ENCODE measurements around the gene TNNT3.

Gene TNNT3

GRCh38 chr11:1919391-1920127 is at the start of gene TNNT3:
TSS of gene TNNT3 (plus strand) at chr11:1919703. CDS start at chr11:1922875, 3,172 bp downstream.
- no peak for ATAC-seq (ENCODE audit: insufficient read depth, low read depth)
- Histone ChIP-seq H2AFZ (ENCODE audit: low read depth, low read length) (no peak within 1 kb of the TSS), H3K27ac (ENCODE audit: low read length) (no peak within 1 kb of the TSS), H4K20me1 (ENCODE audit: insufficient read depth, low read length) (no peaks in the 10 kb centered on the region), H3K9me3 (ENCODE audit: insufficient read depth, low read length, severe bottlenecking) (no peaks in the 10 kb centered on the region), H3K4me2 (ENCODE audit: insufficient read depth, low read length) (no peak within 1 kb of the TSS), H3K9ac (ENCODE audit: low read depth, low read length) (no peak within 1 kb of the TSS), H3K27me3 (ENCODE audit: insufficient read depth, low read length, poor library complexity) (no peaks in the 10 kb centered on the region), H3K4me1 (ENCODE audit: insufficient read depth, low read length) (peaks cover 8% of the 10 kb centered on the region), H3K36me3 (ENCODE audit: insufficient read depth, low read length) (no peaks in the 10 kb centered on the region), H3K79me2 (ENCODE audit: insufficient read depth, low read length) (no peaks in the 10 kb centered on the region), H3K4me3 (ENCODE audit: low read depth in 1 of 2, low read length in 2 of 2) (no peak within 1 kb of the TSS)
- TF ChIP-seq CTCF (IDR thresholded peaks at IDR 0.05; ENCODE audit: borderline replicate concordance, extremely low read depth, low read length, poor library complexity, severe bottlenecking) (no peak), EZH2 (IDR thresholded peaks at IDR 0.05; ENCODE audit: borderline replicate concordance, low read depth, low read length, severe bottlenecking) (no peak)
- DNase-seq, result no peak

GRCh38 chr11:1870326-1870696 is 49.2 kb upstream of the TNNT3 start:
- ATAC-seq (ENCODE audit: insufficient read depth, low read depth), result no peak
- H3K9ac ChIP-seq (ENCODE audit: low read depth, low read length), result no peak overlapping the region
- no peak overlapping the region for H3K4me3 ChIP-seq (ENCODE audit: low read depth in 1 of 2, low read length in 2 of 2)
- DNase-seq, result no peak
- no peaks in the 10 kb centered on the region; the same call in 1 of the 2 replicates for H4K20me1 ChIP-seq (ENCODE audit: insufficient read depth, low read length)
- no peaks in the 10 kb centered on the region for H3K79me2 ChIP-seq (ENCODE audit: insufficient read depth, low read length)
- no peaks in the 10 kb centered on the region for H3K4me1 ChIP-seq (ENCODE audit: insufficient read depth, low read length)
- H3K27ac ChIP-seq (ENCODE audit: low read length), result no peak overlapping the region
- no peaks in the 10 kb centered on the region for H3K27me3 ChIP-seq (ENCODE audit: insufficient read depth, low read length, poor library complexity)
- no peaks in the 10 kb centered on the region for H3K36me3 ChIP-seq (ENCODE audit: insufficient read depth, low read length)
- TF ChIP-seq CTCF (IDR thresholded peaks at IDR 0.05; ENCODE audit: borderline replicate concordance, extremely low read depth, low read length, poor library complexity, severe bottlenecking) (no peak), EZH2 (IDR thresholded peaks at IDR 0.05; ENCODE audit: borderline replicate concordance, low read depth, low read length, severe bottlenecking) (no peak)
- H3K9me3 ChIP-seq (ENCODE audit: insufficient read depth, low read length, severe bottlenecking), result no peaks in the 10 kb centered on the region
- H2AFZ ChIP-seq (ENCODE audit: low read depth, low read length), result no peak overlapping the region
- H3K4me2 ChIP-seq (ENCODE audit: insufficient read depth, low read length), result no peak overlapping the region

GRCh38 chr11:1870721-1871466 is 48.6 kb upstream of the TNNT3 start:
- Histone ChIP-seq H2AFZ (ENCODE audit: low read depth, low read length) (no peak overlapping the region), H3K36me3 (ENCODE audit: insufficient read depth, low read length) (no peaks in the 10 kb centered on the region), H4K20me1 (ENCODE audit: insufficient read depth, low read length) (no peaks in the 10 kb centered on the region; the same call in 1 of the 2 replicates), H3K9ac (ENCODE audit: low read depth, low read length) (no peak overlapping the region), H3K4me1 (ENCODE audit: insufficient read depth, low read length) (no peaks in the 10 kb centered on the region), H3K4me2 (ENCODE audit: insufficient read depth, low read length) (no peak overlapping the region), H3K4me3 (ENCODE audit: low read depth in 1 of 2, low read length in 2 of 2) (no peak overlapping the region), H3K27me3 (ENCODE audit: insufficient read depth, low read length, poor library complexity) (no peaks in the 10 kb centered on the region), H3K27ac (ENCODE audit: low read length) (no peak overlapping the region), H3K79me2 (ENCODE audit: insufficient read depth, low read length) (no peaks in the 10 kb centered on the region), H3K9me3 (ENCODE audit: insufficient read depth, low read length, severe bottlenecking) (no peaks in the 10 kb centered on the region)
- no peak for DNase-seq
- no peak; the same call in 2 of the 3 replicates for ATAC-seq (ENCODE audit: insufficient read depth, low read depth)
- no peak for TF ChIP-seq EZH2 (IDR thresholded peaks at IDR 0.05; ENCODE audit: borderline replicate concordance, low read depth, low read length, severe bottlenecking)
- TF ChIP-seq CTCF (IDR thresholded peaks at IDR 0.05; ENCODE audit: borderline replicate concordance, extremely low read depth, low read length, poor library complexity, severe bottlenecking), result no peak

Data from DND-41 (cell line).